Trophoblast cell (in vitro differentiated cells and primary cell): ENCODE data around the gene PRKN.

Experiments
- DNase-seq, 2 donors: peaks; one replicate each; pipeline ENCODE4 v3.0.0-alpha.2; 2016
- H2AFZ ChIP-seq: 2 replicates; pipeline ENCODE4 v1.6.1; 2013; ENCODE audit warnings: low read length, moderate library complexity, mild to moderate bottlenecking; ENCODE audit not compliant: insufficient read depth, poor library complexity
- H2AK5ac ChIP-seq: 2 replicates; pipeline ENCODE4 v1.6.1; 2013; ENCODE audit warnings: mild to moderate bottlenecking, low read length
- H2BK120ac ChIP-seq: 2 replicates; pipeline ENCODE4 v1.6.1; 2013; ENCODE audit warnings: low read length, mild to moderate bottlenecking, moderate library complexity; ENCODE audit not compliant: insufficient read depth, poor library complexity
- H2BK12ac ChIP-seq: 2 replicates; pipeline ENCODE4 v1.6.1; 2013; ENCODE audit warnings: mild to moderate bottlenecking, low read length, moderate library complexity
- H2BK5ac ChIP-seq: 2 replicates; pipeline ENCODE4 v1.6.1; 2013; ENCODE audit warnings: low read length, low read depth, moderate library complexity, mild to moderate bottlenecking; ENCODE audit not compliant: poor library complexity
- H3K14ac ChIP-seq: 2 replicates; pipeline ENCODE4 v1.6.1; 2013; ENCODE audit warnings: mild to moderate bottlenecking, low read length
- H3K18ac ChIP-seq: 2 replicates; pipeline ENCODE4 v1.6.1; 2013; ENCODE audit warnings: mild to moderate bottlenecking, low read length
- H3K23ac ChIP-seq: 2 replicates; pipeline ENCODE4 v1.6.1; 2013; ENCODE audit warnings: low read length
- H3K27ac ChIP-seq: 2 replicates; pipeline ENCODE4 v1.5.1; 2013; ENCODE audit warnings: low read depth, mild to moderate bottlenecking, inconsistent platforms, low read length, moderate library complexity
- H3K27me3 ChIP-seq: 2 replicates; pipeline ENCODE4 v1.6.1; 2013; ENCODE audit warnings: inconsistent platforms, mild to moderate bottlenecking, low read length, moderate library complexity; ENCODE audit not compliant: insufficient read depth
- H3K36me3 ChIP-seq, 2 experiments: 1 replicate in 1 of 2; 2 replicates in 1 of 2; pipeline ENCODE4 v1.6.1; 2013; ENCODE audit warnings: low read length in 2 of 2, mild to moderate bottlenecking in 2 of 2, moderate library complexity in 1 of 2; ENCODE audit not compliant: insufficient read depth in 2 of 2, control insufficient read depth in 1 of 2
- H3K4ac ChIP-seq: 2 replicates; pipeline ENCODE4 v1.6.1; 2013; ENCODE audit warnings: low read depth, mild to moderate bottlenecking, low read length, moderate library complexity
- H3K4me1 ChIP-seq, 2 experiments: 1 replicate in 1 of 2; 2 replicates in 1 of 2; pipeline ENCODE4 v1.6.1; 2013; ENCODE audit warnings: low read length in 2 of 2, mild to moderate bottlenecking in 2 of 2, moderate library complexity in 1 of 2; ENCODE audit not compliant: insufficient read depth in 2 of 2, control insufficient read depth in 1 of 2
- H3K4me2 ChIP-seq: 2 replicates; pipeline ENCODE4 v1.6.1; 2013; ENCODE audit warnings: inconsistent platforms, mild to moderate bottlenecking, low read length, moderate library complexity
- H3K4me3 ChIP-seq: 2 replicates; pipeline ENCODE4 v1.5.1; 2013; ENCODE audit warnings: mild to moderate bottlenecking, low read depth, low read length, inconsistent platforms
- H3K79me1 ChIP-seq: one replicate; pipeline ENCODE4 v1.6.1; 2013; ENCODE audit warnings: low read length
- H3K79me2 ChIP-seq: 2 replicates; pipeline ENCODE4 v1.6.1; 2013; ENCODE audit warnings: low read length, mild to moderate bottlenecking; ENCODE audit not compliant: control insufficient read depth, insufficient read depth, poor library complexity
- H3K9ac ChIP-seq: 2 replicates; pipeline ENCODE4 v1.6.1; 2013; ENCODE audit warnings: mild to moderate bottlenecking, low read length
- H3K9me3 ChIP-seq: 2 replicates; pipeline ENCODE4 v1.6.1; 2013; ENCODE audit warnings: low read depth, mild to moderate bottlenecking, control low read depth, inconsistent platforms, low read length; ENCODE audit not compliant: insufficient read depth
- H4K12ac ChIP-seq: 2 replicates; pipeline ENCODE4 v1.6.1; 2013; ENCODE audit warnings: low read depth, mild to moderate bottlenecking, low read length, moderate library complexity
- H4K8ac ChIP-seq: 2 replicates; pipeline ENCODE4 v1.6.1; 2013; ENCODE audit warnings: low read depth, mild to moderate bottlenecking, low read length, moderate library complexity
- H4K91ac ChIP-seq: one replicate; pipeline ENCODE4 v1.6.1; 2013; ENCODE audit warnings: low read depth, mild to moderate bottlenecking, low read length, moderate library complexity
- WGBS: extraction: QIAGEN DNeasy Blood & Tissue Kit; methylation state at CpG from one replicate; pipeline ENCODE4 v1.1.7; 2013; ENCODE audit warnings: missing lambda C conversion rate; ENCODE audit not compliant: insufficient read length, insufficient coverage; ENCODE audit errors: extremely low coverage; 5-methylcytosine and 5-hydroxymethylcytosine counted together

Gene PRKN

GRCh38 chr6:162713974-162714780, 13.4 kb downstream of the PRKN start:
- no peak overlapping the region for H2BK120ac ChIP-seq
- H3K4me1 ChIP-seq: peaks cover 0 to 2% of the 10 kb centered on the region in 2 experiments
- H3K4me2 ChIP-seq: no peak overlapping the region
- H3K27me3 ChIP-seq: no peaks in the 10 kb centered on the region
- WGBS: no CpG with 5 or more reads among the region's 13 CpGs
- H3K27ac ChIP-seq: no peak overlapping the region
- no peak overlapping the region for H4K12ac ChIP-seq
- no peak overlapping the region for H3K14ac ChIP-seq
- no peaks in the 10 kb centered on the region for H3K79me2 ChIP-seq
- no peaks in the 10 kb centered on the region for H3K79me1 ChIP-seq
- H4K8ac ChIP-seq: no peak overlapping the region
- no peak overlapping the region for H2BK5ac ChIP-seq
- H2AFZ ChIP-seq: no peak overlapping the region
- H3K4me3 ChIP-seq: no peak overlapping the region
- no peaks in the 10 kb centered on the region for H3K36me3 ChIP-seq
- H3K9ac ChIP-seq: no peak overlapping the region
- no peak overlapping the region for H3K18ac ChIP-seq
- H3K23ac ChIP-seq: no peak overlapping the region
- H4K91ac ChIP-seq: no peak overlapping the region
- H2BK12ac ChIP-seq: no peak overlapping the region
- no peak overlapping the region for H2AK5ac ChIP-seq
- H3K4ac ChIP-seq: no peak overlapping the region
- H3K9me3 ChIP-seq: no peaks in the 10 kb centered on the region
- DNase-seq: no peak

GRCh38 chr6:162712694-162713093, 14.9 kb downstream of the PRKN start:
- Histone ChIP-seq H3K4me2 (no peak overlapping the region), H3K27ac (no peak overlapping the region), H4K8ac (no peak overlapping the region), H3K18ac (no peak overlapping the region), H3K79me1 (no peaks in the 10 kb centered on the region), H4K12ac (no peak overlapping the region), H3K4me3 (no peak overlapping the region), H3K9ac (no peak overlapping the region), H3K14ac (no peak overlapping the region), H3K23ac (no peak overlapping the region), H3K79me2 (no peaks in the 10 kb centered on the region), H2AK5ac (no peak overlapping the region), H3K4me1 (peaks cover 0 to 2% of the 10 kb centered on the region in 2 experiments), H2BK5ac (no peak overlapping the region), H4K91ac (no peak overlapping the region), H3K27me3 (no peaks in the 10 kb centered on the region), H2AFZ (no peak overlapping the region), H3K9me3 (no peaks in the 10 kb centered on the region), H3K4ac (no peak overlapping the region), H2BK12ac (no peak overlapping the region), H3K36me3 (no peaks in the 10 kb centered on the region), H2BK120ac (no peak overlapping the region)
- WGBS: 100% methylated on average over 1 of the region's 2 CpGs
- DNase-seq: no peak

- no peak overlapping the region for H4K8ac ChIP-seq
- H3K23ac ChIP-seq: no peak overlapping the region
- no peak overlapping the region for H2BK120ac ChIP-seq
- no peaks in the 10 kb centered on the region for H3K27me3 ChIP-seq
- H3K36me3 ChIP-seq: no peaks in the 10 kb centered on the region
- H3K9ac ChIP-seq: no peak overlapping the region
- no peak overlapping the region for H4K12ac ChIP-seq
- no peak overlapping the region for H4K91ac ChIP-seq
- no peak overlapping the region for H3K4ac ChIP-seq
- H3K79me1 ChIP-seq: no peaks in the 10 kb centered on the region
- H3K4me3 ChIP-seq: no peak overlapping the region
- no peak overlapping the region for H2BK12ac ChIP-seq
- no peak overlapping the region for H2BK5ac ChIP-seq
- H3K14ac ChIP-seq: no peak overlapping the region
- no peak overlapping the region for H3K18ac ChIP-seq
- no peak overlapping the region for H2AFZ ChIP-seq
- H2AK5ac ChIP-seq: no peak overlapping the region
- H3K27ac ChIP-seq: no peak overlapping the region
- no peaks in the 10 kb centered on the region for H3K9me3 ChIP-seq
- H3K79me2 ChIP-seq: no peaks in the 10 kb centered on the region
- DNase-seq: no peak
- H3K4me2 ChIP-seq: no peak overlapping the region
- no CpG with 5 or more reads among the region's 4 CpGs for WGBS
- H3K4me1 ChIP-seq: peaks cover 0 to 2% of the 10 kb centered on the region in 2 experiments
Measured at GRCh38 chr6:162711376-162711775, 16.2 kb downstream of the PRKN start.

- Histone ChIP-seq H3K27ac (no peak overlapping the region), H3K4ac (no peak overlapping the region), H4K8ac (no peak overlapping the region), H2BK120ac (no peak overlapping the region), H3K79me1 (no peaks in the 10 kb centered on the region), H3K4me2 (no peak overlapping the region), H3K79me2 (no peaks in the 10 kb centered on the region), H2AFZ (no peak overlapping the region), H3K9ac (no peak overlapping the region), H2BK5ac (no peak overlapping the region), H3K4me3 (no peak overlapping the region), H3K36me3 (no peaks in the 10 kb centered on the region), H4K12ac (no peak overlapping the region), H3K23ac (no peak overlapping the region), H3K18ac (no peak overlapping the region), H2BK12ac (no peak overlapping the region), H3K9me3 (no peaks in the 10 kb centered on the region), H2AK5ac (no peak overlapping the region), H3K14ac (no peak overlapping the region), H3K4me1 (peaks cover 0 to 2% of the 10 kb centered on the region in 2 experiments), H3K27me3 (no peaks in the 10 kb centered on the region), H4K91ac (no peak overlapping the region)
- WGBS: no CpG with 5 or more reads among the region's 2 CpGs
- DNase-seq: no peak
Measured at GRCh38 chr6:162710936-162711335, 16.6 kb downstream of the PRKN start.
